GM18505 (cell line): ENCODE data around the gene CDADC1.

Source experiments
- ATAC-seq: cut with Tn5 transposase; IDR thresholded peaks from one replicate; pipeline ENCODE4 v1.9.1; 2021; ENCODE audit not compliant: unreplicated experiment
- POLR2A ChIP-seq: IDR thresholded peaks from 4 replicates; pipeline ENCODE4 v1.6.1; 2011; ENCODE audit warnings: borderline replicate concordance; ENCODE audit not compliant: insufficient read depth, insufficient read length; ENCODE audit errors: extremely low read depth

CDADC1 gene

DNA sequence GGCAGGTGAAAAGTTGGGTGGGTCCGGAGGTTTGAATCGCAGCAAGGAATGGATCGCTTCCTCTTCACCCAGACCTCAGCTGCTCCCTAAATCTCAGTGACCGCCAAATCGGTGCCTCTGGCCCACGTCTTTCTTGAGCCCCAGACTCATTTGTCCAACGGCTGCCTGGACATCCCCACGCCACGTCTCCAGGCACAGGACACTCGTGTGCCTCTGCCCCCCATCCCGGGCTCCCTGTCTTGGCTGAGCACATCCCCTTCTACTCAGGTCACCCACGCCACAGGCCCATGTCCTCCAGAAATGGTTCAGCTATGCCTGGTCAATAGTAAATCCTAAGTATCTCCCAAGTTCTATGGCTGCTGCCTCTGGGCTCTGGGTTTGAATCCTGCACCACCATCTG is 56.6 kb downstream of the CDADC1 start:
- no peak for ATAC-seq
- TF ChIP-seq POLR2A: no peak

GRCh38 chr13:49304763-49305700 is 57.3 kb downstream of the CDADC1 start:
- TF ChIP-seq POLR2A: no peak
- no peak for ATAC-seq

DNA sequence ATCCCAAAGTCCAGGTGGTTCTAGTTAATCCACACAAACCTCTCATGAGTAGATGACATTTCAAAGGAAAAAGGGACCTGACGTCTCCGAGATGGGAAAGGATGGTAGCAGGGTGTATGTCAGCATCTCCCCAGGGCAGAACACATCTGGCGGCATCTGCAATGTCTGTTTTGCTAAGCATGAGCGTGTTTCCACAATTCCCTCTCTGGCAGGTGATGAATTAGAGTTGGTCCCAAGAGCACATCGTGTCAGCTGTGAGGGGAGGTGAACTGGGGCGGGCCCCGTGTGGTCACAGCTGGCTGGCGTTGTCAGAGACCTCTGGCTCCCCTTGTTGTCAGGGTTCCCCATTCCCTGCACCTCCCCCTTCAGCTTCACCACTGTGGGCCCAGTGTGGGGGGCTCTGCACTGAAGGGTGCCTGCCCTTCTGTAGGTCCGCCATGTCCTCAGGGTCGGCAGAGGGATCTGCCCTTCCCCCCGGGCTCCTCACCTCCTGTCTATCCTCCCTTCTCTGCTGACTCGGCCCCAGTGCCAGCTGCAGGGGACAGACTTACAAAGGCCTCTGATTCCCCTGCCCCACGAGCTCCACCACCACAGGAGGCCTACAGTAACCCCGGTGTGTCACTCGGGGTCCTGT is 58.2 kb downstream of the CDADC1 start:
- TF ChIP-seq POLR2A: no peak
- no peak for ATAC-seq

- no peak for TF ChIP-seq POLR2A
- ATAC-seq: no peak
These were observed 59.6 kb downstream of the CDADC1 start for GRCh38 chr13:49307365-49307764.

DNA sequence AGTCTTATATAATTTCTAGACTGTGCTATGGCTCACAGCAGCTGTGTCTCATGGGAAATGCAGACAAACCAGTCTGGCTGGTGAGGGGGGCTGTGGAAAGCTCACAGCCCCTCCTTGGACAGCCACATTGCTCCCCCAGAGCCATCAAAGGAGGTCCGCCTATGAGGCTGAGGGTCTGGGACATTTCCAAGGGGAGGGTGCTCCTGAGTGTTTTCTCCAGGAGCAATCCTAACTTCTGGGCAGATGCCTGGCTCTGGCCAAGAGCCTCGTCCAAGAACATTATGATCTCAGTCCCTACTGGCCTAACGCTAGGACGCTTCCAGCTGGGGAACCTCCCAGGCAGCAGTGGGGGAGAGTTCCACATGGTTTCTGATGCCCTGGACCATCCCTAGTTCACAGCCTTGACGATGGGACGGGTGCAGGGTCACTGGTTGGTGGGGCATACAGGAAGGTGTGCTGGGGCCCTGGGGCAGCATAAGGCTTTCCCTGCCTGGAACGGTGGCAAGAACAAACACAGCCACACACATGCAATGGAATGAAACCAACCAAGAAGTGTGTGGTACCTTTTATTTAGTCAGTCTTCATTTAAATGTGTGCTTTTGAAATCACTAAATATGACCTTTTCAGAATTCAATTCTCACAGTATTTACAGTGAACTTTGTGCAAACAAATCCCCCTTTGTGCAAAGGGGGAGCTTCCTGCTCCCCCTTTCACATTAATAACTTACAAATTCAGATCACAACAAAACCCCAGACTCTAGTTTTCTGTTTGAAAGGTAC is 60.6 kb downstream of the CDADC1 start:
- no peak for TF ChIP-seq POLR2A
- no peak for ATAC-seq

GRCh38 chr13:49308921-49309408 is 61.2 kb downstream of the CDADC1 start:
- no peak for TF ChIP-seq POLR2A
- ATAC-seq: no peak

- no peak for ATAC-seq
- no peak for TF ChIP-seq POLR2A
These were observed 62.5 kb downstream of the CDADC1 start for GRCh38 chr13:49310251-49310650.

- ATAC-seq: no peak
These were observed 64.1 kb downstream of the CDADC1 start for GRCh38 chr13:49311816-49312215.

GRCh38 chr13:49314344-49314882 is 66.7 kb downstream of the CDADC1 start:
- no peak for ATAC-seq
- no peak for TF ChIP-seq POLR2A

More at GRCh38 chr13:49311816-49312215, 64.1 kb downstream of the CDADC1 start:
- TF ChIP-seq POLR2A: no peak

- ATAC-seq: no peak
- TF ChIP-seq POLR2A: no peak
These were observed 67.4 kb downstream of the CDADC1 start for GRCh38 chr13:49315036-49315565.

- no peak for ATAC-seq
- no peak for TF ChIP-seq POLR2A
These were observed 68.2 kb downstream of the CDADC1 start for GRCh38 chr13:49315756-49316482.

DNA sequence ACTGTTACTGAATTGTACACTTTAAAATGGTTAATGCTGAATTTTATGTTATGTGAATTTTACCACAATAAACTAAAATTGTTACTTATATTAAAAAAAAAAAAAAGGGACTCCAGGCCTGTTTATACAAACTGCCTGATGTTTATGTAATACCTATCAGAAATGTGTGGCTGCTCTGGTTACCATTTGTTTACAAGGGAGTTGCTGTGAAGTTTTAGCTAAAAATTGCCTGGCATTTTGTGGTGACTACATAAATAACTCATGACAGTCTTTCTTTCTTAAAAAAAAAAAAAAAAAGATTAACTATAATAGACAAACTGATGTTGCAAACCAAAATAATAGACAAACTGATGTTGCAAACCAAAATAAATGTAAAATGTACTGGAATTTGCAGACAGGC is 71.8 kb downstream of the CDADC1 start:
- no peak for TF ChIP-seq POLR2A
- ATAC-seq: no peak

DNA sequence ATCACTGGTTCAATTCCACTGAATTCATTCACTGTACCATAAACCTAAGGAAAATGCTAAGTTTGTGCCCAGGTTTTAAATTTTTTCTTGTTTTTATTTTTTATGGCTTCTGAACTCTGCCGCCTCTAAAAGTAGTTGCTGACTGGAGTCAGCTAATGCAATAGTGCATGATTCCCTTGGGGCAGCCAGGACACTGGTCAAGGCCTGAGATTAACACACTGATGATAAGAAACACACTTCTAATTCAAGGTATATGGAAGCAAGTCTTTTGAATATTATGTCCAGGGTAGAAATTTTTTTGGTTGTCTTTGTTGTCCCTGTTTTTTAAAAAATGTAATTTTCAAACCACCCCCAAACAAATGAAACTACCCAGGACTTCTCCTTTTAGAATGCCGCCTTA is 72.2 kb downstream of the CDADC1 start:
- no peak for ATAC-seq
- no peak for TF ChIP-seq POLR2A

DNA sequence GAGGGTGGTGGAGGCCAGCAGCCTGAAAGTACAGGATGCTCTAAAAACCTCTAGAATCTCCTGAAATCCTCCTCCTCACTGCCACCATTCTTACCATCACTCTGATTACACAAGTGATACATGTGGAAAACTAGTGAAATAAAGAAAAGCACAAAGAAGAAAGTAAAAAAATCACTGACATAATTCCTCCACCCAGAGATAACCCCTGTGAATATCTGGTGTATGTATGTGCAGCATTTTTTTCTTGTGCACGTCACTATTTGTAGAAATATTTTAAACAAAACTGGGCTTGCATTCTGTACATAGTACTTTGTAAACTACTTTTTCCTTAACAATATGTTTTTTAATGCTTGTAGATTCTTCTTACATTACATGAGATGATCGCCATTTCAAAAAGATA is 73.2 kb downstream of the CDADC1 start:
- no peak for ATAC-seq
- no peak for TF ChIP-seq POLR2A
